Peyer's patch (tissue), 4 donors: ENCODE measurements around the gene FOXO1.

Experiments
- POLR2A ChIP-seq, 2 donors: fragments of 450-650 bp; IDR thresholded peaks; one replicate each; pipeline ENCODE4 v1.5.1; 2017; ENCODE audit warnings: antibody characterized with exemption in 2 of 2, mild to moderate bottlenecking in 2 of 2, moderate library complexity in 2 of 2
- TF ChIP-seq, protein P1 (sequence below), 6 experiments: fragments of 450-650 bp in 4 of 6; fragments of 200-600 bp in 2 of 6; sonication (generic) in 1 of 6; IDR thresholded peaks; one replicate each; pipeline ENCODE4 v1.5.1; 2017 to 2019; ENCODE audit warnings: antibody characterized with exemption in 6 of 6, mild to moderate bottlenecking in 3 of 6, moderate library complexity in 1 of 6

- TF ChIP-seq, protein P1, sequence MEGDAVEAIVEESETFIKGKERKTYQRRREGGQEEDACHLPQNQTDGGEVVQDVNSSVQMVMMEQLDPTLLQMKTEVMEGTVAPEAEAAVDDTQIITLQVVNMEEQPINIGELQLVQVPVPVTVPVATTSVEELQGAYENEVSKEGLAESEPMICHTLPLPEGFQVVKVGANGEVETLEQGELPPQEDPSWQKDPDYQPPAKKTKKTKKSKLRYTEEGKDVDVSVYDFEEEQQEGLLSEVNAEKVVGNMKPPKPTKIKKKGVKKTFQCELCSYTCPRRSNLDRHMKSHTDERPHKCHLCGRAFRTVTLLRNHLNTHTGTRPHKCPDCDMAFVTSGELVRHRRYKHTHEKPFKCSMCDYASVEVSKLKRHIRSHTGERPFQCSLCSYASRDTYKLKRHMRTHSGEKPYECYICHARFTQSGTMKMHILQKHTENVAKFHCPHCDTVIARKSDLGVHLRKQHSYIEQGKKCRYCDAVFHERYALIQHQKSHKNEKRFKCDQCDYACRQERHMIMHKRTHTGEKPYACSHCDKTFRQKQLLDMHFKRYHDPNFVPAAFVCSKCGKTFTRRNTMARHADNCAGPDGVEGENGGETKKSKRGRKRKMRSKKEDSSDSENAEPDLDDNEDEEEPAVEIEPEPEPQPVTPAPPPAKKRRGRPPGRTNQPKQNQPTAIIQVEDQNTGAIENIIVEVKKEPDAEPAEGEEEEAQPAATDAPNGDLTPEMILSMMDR (IDR thresholded peaks at IDR 0.05), result no peak
- no peak for TF ChIP-seq POLR2A (IDR thresholded peaks at IDR 0.05)
Measured at GRCh38 chr13:40694426-40694825, 28.0 kb upstream of the FOXO1 start.
